Fibroblast of upper back skin (primary cell): ENCODE measurements around the gene MAGEA6.
A peak's percentile ranks its signal among the peaks of the same experiment; 100 is the strongest.
"Not testable (repeated sequence)": the region's sequence is repeated elsewhere in the genome, so short reads cannot be mapped to it uniquely, and the experiment has no call there.

Experiments
- DNase-seq: peaks from one replicate; pipeline ENCODE4 v3.0.0-alpha.2; 2013

The MAGEA6 gene

GRCh38 chrX:152769549-152770289 is at the start of gene MAGEA6:
Gene MAGEA6 (minus strand): TSS chrX:152769689. CDS start chrX:152767650, 2,039 bp downstream.
- not testable (repeated sequence) for DNase-seq

GRCh38 chrX:152819266-152819665 is 49.8 kb upstream of the MAGEA6 start:
- DNase-seq: peak; percentile 52

- DNase-seq: no peak
Observed at GRCh38 chrX:152818356-152818755, 48.9 kb upstream of the MAGEA6 start.

DNA sequence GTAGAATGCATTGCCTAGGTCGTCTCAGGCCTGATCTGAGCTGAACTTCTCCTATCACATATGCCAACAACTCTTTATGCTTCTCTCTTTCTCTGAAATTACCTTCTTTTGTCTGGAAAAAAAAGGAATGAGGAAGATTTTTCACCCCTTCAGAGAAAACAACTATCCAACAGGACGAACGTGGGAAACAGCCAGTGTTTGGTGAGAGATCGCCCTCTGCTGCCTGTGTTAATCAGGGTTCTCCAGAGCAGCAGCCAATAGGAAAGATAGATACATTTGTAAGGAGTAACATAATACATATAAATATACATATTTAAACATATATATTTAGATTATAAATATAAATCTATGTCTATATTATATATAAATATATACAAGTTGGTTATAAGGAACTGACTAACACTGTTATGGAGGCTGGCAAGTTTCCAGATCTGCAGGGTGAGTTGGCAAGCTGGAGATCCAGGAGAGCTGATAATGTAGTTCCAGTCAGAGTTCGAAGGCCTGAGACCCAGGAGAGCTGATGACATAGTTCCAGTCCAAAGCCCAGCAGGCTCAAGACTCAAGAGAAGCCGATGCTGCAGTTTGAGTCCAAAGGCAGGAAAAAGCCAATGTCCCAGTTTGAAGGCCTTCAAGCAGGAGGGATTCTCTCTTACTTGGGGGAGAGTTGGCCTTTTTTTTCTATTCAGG is 47.7 kb upstream of the MAGEA6 start:
- DNase-seq: peak; percentile 52

DNA sequence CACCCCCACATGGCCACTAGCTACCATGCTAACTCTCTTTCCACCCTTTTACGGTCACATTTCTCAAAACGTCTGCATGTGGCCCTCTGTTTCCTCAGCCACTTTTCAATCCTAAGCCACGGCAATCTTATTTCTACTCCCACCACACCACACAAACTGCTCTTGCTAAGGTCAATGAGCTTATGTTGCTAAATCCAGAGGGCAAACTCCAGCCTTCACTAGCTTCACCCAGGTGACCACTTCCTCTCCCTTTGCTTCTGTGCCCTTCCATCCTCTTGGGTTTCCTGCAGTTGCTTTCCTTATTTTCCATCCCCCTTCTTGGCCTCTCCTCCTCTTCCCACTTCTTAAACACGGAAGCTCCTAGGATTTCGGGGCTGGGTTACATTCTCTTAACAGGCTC is 44.6 kb upstream of the MAGEA6 start:
- DNase-seq: no peak

GRCh38 chrX:152813206-152813605 is 43.7 kb upstream of the MAGEA6 start:
- DNase-seq: no peak

GRCh38 chrX:152810403-152810802 is 40.9 kb upstream of the MAGEA6 start:
- no peak for DNase-seq

DNA sequence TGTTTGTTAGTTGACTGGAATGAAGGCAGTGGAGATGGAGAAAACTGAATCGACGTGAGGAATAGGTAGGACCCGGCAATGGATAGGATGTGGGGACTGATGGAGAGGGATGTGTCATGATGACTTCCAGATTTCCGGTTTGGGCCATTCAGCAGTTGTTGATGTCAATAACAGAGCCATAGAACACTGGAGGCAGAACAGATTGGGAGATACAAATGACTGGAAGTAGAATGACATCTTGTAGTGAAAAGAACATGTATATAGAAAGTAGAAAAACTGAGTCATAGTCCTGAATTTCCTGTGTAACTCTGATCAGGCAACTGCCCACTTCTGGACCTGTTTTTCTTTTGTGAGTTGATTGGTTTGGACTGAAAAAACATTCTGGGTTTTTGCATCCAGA is 36.5 kb upstream of the MAGEA6 start:
- no peak for DNase-seq

DNA sequence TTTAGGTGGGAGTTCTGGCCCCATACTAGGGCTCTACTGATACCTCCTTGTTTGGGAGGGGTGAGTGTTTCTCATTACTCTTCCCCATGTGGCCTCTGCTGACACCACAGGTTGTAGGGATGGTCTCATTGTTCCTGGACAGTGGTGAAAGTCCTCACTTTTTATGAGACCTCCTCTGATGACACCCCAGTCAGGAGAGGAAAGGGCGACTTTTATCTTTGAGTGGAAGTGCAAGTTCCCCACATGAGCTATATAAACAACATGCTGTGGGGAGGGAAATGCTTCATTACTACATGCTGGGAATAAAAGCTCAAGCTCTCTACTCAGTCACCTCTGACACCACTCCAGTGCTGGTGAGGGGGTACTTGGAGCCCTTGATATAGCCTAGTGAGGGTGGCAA is 29.5 kb upstream of the MAGEA6 start:
- no peak for DNase-seq

GRCh38 chrX:152787062-152787461 is 17.6 kb upstream of the MAGEA6 start:
- DNase-seq: not testable (repeated sequence)

- not testable (repeated sequence) for DNase-seq
Observed at GRCh38 chrX:152766562-152766961, 2.9 kb downstream of the MAGEA6 start.

GRCh38 chrX:152761582-152761981 is 7.9 kb downstream of the MAGEA6 start:
- DNase-seq: not testable (repeated sequence)

- not testable (repeated sequence) for DNase-seq
Observed at GRCh38 chrX:152759544-152759943, 9.9 kb downstream of the MAGEA6 start.

DNA sequence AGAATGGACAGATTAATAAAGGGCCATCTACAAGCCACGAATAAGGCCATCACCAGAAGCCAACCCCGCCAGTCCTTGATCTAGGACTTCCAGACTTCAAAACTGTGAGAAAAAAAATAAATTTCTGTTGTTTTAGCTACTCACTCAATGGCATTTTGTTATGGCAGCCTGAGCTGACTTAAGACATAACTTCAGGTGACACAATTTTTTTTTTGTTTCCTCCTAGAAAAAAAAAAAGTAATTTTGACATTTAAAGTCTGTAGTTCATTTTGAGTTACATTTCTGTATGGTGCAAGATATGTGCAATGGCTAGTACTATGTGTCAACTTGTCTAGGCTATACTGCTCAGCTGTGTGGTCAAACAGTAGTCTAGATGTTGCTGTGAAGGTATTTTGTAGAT is 10.6 kb downstream of the MAGEA6 start, which contains the start of gene CSAG3:
TSS of gene CSAG3 (plus strand) at position 301 of the 400 bp plus-strand sequence.
- not testable (repeated sequence) for DNase-seq

GRCh38 chrX:152754871-152755270 is 14.6 kb downstream of the MAGEA6 start:
- DNase-seq: not testable (repeated sequence)

GRCh38 chrX:152753686-152754650 is 15.5 kb downstream of the MAGEA6 start, which contains the start of gene MAGEA2:
Gene MAGEA2 (minus strand): TSS chrX:152753842. CDS start chrX:152751363, 2,479 bp downstream.
- not testable (repeated sequence) for DNase-seq

DNA sequence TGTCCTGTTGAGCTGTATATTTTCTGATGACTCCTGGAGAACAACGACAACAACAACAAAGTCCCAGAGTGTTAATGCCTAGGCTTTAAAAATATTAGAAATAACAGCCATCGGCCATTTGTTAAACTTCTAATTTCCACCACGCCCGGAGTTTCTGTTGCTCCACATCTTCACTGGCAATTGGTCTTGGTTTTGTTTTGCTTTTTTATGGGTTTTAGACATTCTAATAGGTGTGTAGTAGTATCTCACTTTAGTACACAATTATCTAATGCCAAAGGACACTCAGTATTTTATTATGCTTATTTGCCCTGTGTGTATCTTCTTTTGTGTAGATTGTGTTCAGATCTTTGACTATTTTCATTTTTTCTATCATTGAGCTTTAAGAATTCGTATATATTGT is 30.9 kb downstream of the MAGEA6 start:
- DNase-seq: no peak

GRCh38 chrX:152736528-152736927 is 33.0 kb downstream of the MAGEA6 start:
- not testable (repeated sequence) for DNase-seq

GRCh38 chrX:152735860-152736511 is 33.5 kb downstream of the MAGEA6 start:
- DNase-seq: no peak

GRCh38 chrX:152735101-152735500 is 34.4 kb downstream of the MAGEA6 start:
- no peak for DNase-seq

DNA sequence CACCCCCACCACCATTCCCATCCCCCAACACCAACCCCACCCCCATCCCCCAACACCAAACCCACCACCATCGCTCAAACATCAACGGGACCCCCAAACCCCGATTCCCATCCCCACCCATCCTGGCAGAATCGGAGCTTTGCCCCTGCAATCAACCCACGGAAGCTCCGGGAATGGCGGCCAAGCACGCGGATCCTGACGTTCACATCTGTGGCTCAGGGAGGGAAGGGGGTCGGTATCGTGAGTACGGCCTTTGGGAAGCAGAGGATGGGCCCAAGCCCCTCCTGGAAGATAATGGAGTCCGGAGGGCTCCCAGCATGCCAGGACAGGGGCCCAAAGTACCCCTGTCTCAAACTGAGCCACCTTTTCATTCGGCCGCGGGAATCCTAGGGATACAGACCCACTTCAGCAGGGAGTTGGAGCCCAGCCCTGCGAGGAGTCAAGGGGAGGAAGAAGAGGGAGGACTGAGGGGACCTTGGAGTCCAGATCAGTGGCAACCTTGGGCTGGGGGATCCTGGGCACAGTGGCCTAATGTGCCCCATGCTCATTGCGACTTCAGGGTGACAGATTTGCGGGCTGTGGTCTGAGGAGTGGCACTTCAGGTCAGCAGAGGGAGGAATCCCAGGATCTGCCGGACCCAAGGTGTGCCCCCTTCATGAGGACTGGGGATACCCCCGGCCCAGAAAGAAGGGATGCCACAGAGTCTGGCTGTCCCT is 35.2 kb downstream of the MAGEA6 start:
- not testable (repeated sequence) for DNase-seq
